ENCODE results near the gene ZNF14. TPM values are rescaled to one million over a fixed set of nuclear protein-coding genes. Genes with fewer than 3 reads are reported as not detected.

ZNF14 gene
- total and polyA plus RNA-seq, 10 of the 15 experiments (the other 5 are each of a cell fraction or from before 2014, with no cell fraction given): 2.5 to 7.2 (median 4.6) TPM

- TF ChIP-seq CTCF (IDR thresholded peaks at IDR 0.05 in 2 of 3, conservative IDR thresholded peaks at IDR 0.05 in 1 of 3; ENCODE audit: control insufficient read depth in 2 of 3, extremely low read depth in 1 of 3, insufficient read depth in 1 of 3, low read depth in 3 of 3, low read length in 3 of 3): no peak
- no peak for TF ChIP-seq SMC3 (IDR thresholded peaks at IDR 0.05; ENCODE audit: borderline replicate concordance, low read length)
- no peak for TF ChIP-seq PAX8 (IDR thresholded peaks at IDR 0.05)
- peak; percentile 5 to 57; a peak in 2 of 4 replicates for TF ChIP-seq BHLHE40 (IDR thresholded peaks at IDR 0.05; ENCODE audit: borderline replicate concordance in 1 of 2, low read depth in 2 of 2, low read length in 1 of 2)
- TF ChIP-seq JUND (IDR thresholded peaks at IDR 0.05; ENCODE audit: low read depth, low read length): no peak
- no peak for TF ChIP-seq EZH2 (IDR thresholded peaks at IDR 0.05; ENCODE audit: borderline replicate concordance, control insufficient read depth, low read depth, low read length)
- peak; percentile 67 for TF ChIP-seq TAF1 (IDR thresholded peaks at IDR 0.05; ENCODE audit: borderline replicate concordance, low read depth, low read length)
- no peak for TF ChIP-seq BCL11A (IDR thresholded peaks at IDR 0.05; ENCODE audit: low read depth, low read length)
- peak; percentile 52; the same call in 1 of the 2 replicates for TF ChIP-seq IRF4 (IDR thresholded peaks at IDR 0.05; ENCODE audit: low read depth, low read length)
- no peak for TF ChIP-seq STAT1 (conservative IDR thresholded peaks at IDR 0.05)
- no peak for TF ChIP-seq SUZ12 (IDR thresholded peaks at IDR 0.05; ENCODE audit: unreplicated experiment)
- TF ChIP-seq CBX3 (IDR thresholded peaks at IDR 0.05; ENCODE audit: borderline replicate concordance, low read depth): no peak
- peak; percentile 45 to 89; a peak in 3 of 4 replicates for TF ChIP-seq SRF (IDR thresholded peaks at IDR 0.05; ENCODE audit: low read depth in 2 of 2, low read length in 2 of 2)
- TF ChIP-seq MAX (IDR thresholded peaks at IDR 0.05; ENCODE audit: low read depth, low read length): peak; percentile 8; the same call in 1 of the 2 replicates
- no peak for TF ChIP-seq CHD1 (IDR thresholded peaks at IDR 0.05; ENCODE audit: low read depth, low read length)
- peak; percentile 57; the same call in 1 of the 2 replicates for TF ChIP-seq HCFC1 (IDR thresholded peaks at IDR 0.05; ENCODE audit: low read length)
- no peak for TF ChIP-seq E2F8 (IDR thresholded peaks at IDR 0.05; ENCODE audit: low read depth, partially characterized antibody)
- peak; percentile 11 for TF ChIP-seq SMAD1 (IDR thresholded peaks at IDR 0.05; ENCODE audit: low read depth, partially characterized antibody)
- TF ChIP-seq FOS (IDR thresholded peaks at IDR 0.05; ENCODE audit: borderline replicate concordance, extremely low read depth, insufficient read length): no peak
- no peak for TF ChIP-seq SMAD5 (IDR thresholded peaks at IDR 0.05; ENCODE audit: low read depth)
- no peak for TF ChIP-seq E2F4 (IDR thresholded peaks at IDR 0.05; ENCODE audit: low read depth, low read length)
- TF ChIP-seq EGR1 (IDR thresholded peaks at IDR 0.05; ENCODE audit: borderline replicate concordance in 1 of 2, low read depth in 2 of 2, low read length in 2 of 2): no peak
- TF ChIP-seq HDGF (IDR thresholded peaks at IDR 0.05): peak; percentile 63; the same call in 1 of the 2 replicates
- TF ChIP-seq ELK1 (IDR thresholded peaks at IDR 0.05; ENCODE audit: low read depth, low read length): no peak; the same call in 1 of the 2 replicates
These were observed 71.1 kb downstream of the ZNF14 start (continued) for GRCh38 chr19:19661675-19662251.

Data from GM12878 (cell line).